Stimulated activated CD8-positive, alpha-beta memory T cell treated with anti-CD3 and anti-CD28 coated beads, Interleukin-15, amount 100 ng/mL, for 1 hour (primary cell): Measurements from ENCODE around the gene KCNJ5.

Experiments used
- DNase-seq: peaks from one replicate; pipeline ENCODE4 v3.0.0-alpha.2; 2020; ENCODE audit warnings: low read depth

Gene KCNJ5

DNA sequence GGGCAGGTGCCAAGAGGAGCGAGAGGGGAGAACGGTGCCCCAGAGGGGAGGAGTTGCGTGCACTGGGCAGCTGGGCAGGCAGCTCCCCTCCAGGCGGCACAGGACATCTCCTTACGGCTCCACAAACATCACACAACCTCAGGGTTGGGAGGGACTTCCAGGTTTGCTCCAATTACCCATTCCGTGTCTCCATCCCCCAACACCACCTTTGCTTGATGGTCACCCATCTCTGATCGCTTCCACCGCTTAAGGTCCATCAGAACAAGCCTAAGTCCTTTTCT is 66.0 kb downstream of the KCNJ5 start:
- no peak for DNase-seq

GRCh38 chr11:128961645-128962044 is 70.5 kb downstream of the KCNJ5 start:
- DNase-seq, result no peak

DNA sequence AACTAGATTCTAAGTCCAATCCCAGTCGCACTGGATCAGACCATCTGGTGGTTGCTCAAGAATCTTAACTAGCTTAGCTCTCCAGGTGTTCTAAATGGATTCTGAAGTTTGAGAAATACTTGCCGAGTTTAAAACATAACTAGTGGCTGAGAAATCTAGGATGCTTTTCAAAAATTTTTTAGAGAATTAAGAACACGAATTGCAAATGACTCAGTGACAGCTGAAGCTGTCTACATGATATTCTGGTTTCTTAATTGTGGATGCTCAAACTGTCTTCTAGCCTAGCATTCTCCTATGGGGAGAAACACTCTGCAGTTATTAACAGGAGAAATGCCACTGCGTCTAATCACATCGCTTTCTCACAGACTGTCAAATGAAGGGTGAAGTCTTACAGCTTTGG is 71.7 kb downstream of the KCNJ5 start:
- DNase-seq, result no peak

DNA sequence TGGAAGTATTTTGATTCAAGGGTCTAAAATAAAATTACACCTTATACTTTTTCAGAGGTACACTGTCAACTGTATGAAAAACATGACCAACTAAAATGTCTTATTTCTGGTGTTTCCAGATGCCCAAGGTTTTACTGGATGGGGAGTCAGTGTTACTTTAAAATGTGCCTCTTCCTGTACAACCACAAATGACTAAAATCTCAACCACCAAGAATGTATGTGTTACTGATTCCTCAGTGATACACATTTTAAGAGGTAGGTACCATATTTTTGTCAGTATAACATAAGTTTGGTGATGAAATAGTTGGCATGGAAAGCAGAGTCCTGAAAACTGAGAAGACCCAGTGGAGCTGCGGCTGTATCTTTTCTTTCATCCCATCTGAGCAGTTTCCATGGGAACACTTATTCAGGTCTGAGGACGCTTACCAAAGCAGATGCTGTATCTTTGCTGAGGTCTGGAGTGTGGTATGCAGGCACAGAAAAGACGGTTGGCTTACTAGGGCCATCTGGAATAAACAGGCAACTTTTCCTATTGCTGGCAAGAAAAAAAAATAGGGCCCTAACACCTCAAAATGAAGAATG is 72.7 kb downstream of the KCNJ5 start:
- no peak for DNase-seq

GRCh38 chr11:128964463-128964930 is 73.3 kb downstream of the KCNJ5 start:
- DNase-seq, result no peak

- DNase-seq, result no peak
Observed at GRCh38 chr11:128965485-128965884, 74.3 kb downstream of the KCNJ5 start.

GRCh38 chr11:128967578-128967977 is 76.4 kb downstream of the KCNJ5 start:
- DNase-seq, result no peak

DNA sequence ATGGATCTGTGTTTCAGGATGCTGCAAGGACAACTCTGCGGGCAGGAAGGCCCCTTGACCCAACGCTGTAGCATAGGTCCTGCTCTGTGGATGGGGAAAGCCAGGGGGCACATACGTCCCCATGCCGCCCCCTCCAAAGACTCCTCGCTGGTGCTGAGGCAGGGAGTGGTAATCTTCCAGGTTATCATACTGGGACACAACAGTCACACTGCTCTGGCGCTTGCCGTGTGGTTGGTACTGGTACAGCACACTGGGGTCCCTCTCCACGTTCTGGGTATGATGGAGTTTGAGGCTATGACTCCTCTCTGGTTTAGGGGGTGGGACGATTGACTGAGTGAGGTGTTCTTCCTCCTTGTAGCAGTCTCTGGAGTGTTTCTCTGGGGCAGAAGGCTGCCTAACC is 77.8 kb downstream of the KCNJ5 start:
- no peak for DNase-seq
